NCI-H146 (cell line): Measurements from ENCODE around the gene SNX7.
A peak's percentile ranks its signal among the peaks of the same experiment; 100 is the strongest.

Experiments used
- DNase-seq: peaks from one replicate; lab custom pipeline; 2025; lab: John Stamatoyannopoulos, UW

SNX7 gene

GRCh38 chr1:98661544-98662355, at the start of gene SNX7:
Gene SNX7 (plus strand): TSS chr1:98661721. CDS start chr1:98661732, 11 bp downstream.
- DNase-seq = peak; percentile 59

- no peak for DNase-seq
Observed at GRCh38 chr1:98637316-98637715, 24.2 kb upstream of the SNX7 start.

- no peak for DNase-seq
Observed at GRCh38 chr1:98638185-98638584, 23.3 kb upstream of the SNX7 start.

GRCh38 chr1:98644510-98644909, 17.0 kb upstream of the SNX7 start:
- no peak for DNase-seq

GRCh38 chr1:98651116-98651632, 10.3 kb upstream of the SNX7 start:
- DNase-seq = no peak

- no peak for DNase-seq
Observed at GRCh38 chr1:98653123-98653522, 8.4 kb upstream of the SNX7 start.

- DNase-seq = no peak
Observed at GRCh38 chr1:98659879-98660278, 1.6 kb upstream of the SNX7 start.

GRCh38 chr1:98660940-98661543, 479 bp upstream of the SNX7 start:
- no peak for DNase-seq

GRCh38 chr1:98662356-98662670, 792 bp downstream of the SNX7 start:
- DNase-seq = peak; percentile 12

GRCh38 chr1:98668733-98669132, 7.2 kb downstream of the SNX7 start:
- DNase-seq = no peak

GRCh38 chr1:98669355-98670296, 8.1 kb downstream of the SNX7 start:
- DNase-seq = no peak

- DNase-seq = no peak
Observed at GRCh38 chr1:98672189-98672588, 10.7 kb downstream of the SNX7 start.

- no peak for DNase-seq
Observed at GRCh38 chr1:98674075-98674781, 12.7 kb downstream of the SNX7 start.

GRCh38 chr1:98675282-98675681, 13.8 kb downstream of the SNX7 start:
- DNase-seq = no peak

- DNase-seq = no peak
Observed at GRCh38 chr1:98677288-98677687, 15.8 kb downstream of the SNX7 start.

GRCh38 chr1:98681812-98682211, 20.3 kb downstream of the SNX7 start:
- no peak for DNase-seq

- DNase-seq = no peak
Observed at GRCh38 chr1:98688110-98688739, 26.7 kb downstream of the SNX7 start.

- no peak for DNase-seq
Observed at GRCh38 chr1:98690576-98690975, 29.1 kb downstream of the SNX7 start.

GRCh38 chr1:98692482-98692881, 31.0 kb downstream of the SNX7 start:
- DNase-seq = no peak

GRCh38 chr1:98693385-98693784, 31.9 kb downstream of the SNX7 start:
- DNase-seq = no peak

GRCh38 chr1:98696077-98696476, 34.6 kb downstream of the SNX7 start:
- no peak for DNase-seq
